CD4-positive, alpha-beta T cell treated with Interleukin-21 for 1 hour (primary cell): ENCODE data around the gene KREMEN1.

Experiments used
- DNase-seq: peaks from one replicate; pipeline ENCODE4 v3.0.0-alpha.2; 2020

The KREMEN1 gene

GRCh38 chr22:29049655-29050263 lies 23.1 kb upstream of the KREMEN1 start:
- DNase-seq: no peak

GRCh38 chr22:29050457-29050856 lies 22.4 kb upstream of the KREMEN1 start:
- no peak for DNase-seq

DNA sequence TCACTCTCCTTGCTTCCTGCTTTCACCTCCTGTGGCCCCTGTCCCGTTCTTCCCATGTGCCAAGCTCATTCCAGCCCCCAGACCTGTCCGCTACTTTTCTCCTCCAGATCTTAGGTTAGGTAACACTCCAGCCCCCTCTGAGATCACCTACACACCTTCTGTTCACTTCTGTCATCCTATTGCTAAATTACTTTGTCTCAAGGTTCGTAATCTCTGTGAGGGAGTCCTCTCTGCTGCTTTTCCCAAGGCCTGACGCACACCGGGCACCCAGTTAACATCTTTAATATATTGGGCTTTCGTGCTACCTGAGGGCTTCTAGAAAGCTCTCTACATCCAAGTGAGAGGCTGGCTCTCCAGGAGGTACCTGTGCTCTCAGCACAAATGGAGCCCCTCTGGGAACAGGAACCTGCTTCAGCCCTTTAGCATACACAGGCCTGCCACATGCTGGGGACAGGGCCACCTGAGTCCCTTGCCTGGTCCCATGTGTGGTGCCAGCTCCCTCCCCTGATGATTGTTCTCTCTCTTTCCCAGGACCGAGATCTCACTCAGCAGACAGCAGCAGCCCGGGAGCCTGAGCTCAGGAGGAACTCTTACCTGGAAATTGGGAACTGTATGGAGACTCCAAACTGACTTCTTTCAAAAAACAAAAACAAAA lies 19.7 kb upstream of the KREMEN1 start:
- no peak for DNase-seq

DNA sequence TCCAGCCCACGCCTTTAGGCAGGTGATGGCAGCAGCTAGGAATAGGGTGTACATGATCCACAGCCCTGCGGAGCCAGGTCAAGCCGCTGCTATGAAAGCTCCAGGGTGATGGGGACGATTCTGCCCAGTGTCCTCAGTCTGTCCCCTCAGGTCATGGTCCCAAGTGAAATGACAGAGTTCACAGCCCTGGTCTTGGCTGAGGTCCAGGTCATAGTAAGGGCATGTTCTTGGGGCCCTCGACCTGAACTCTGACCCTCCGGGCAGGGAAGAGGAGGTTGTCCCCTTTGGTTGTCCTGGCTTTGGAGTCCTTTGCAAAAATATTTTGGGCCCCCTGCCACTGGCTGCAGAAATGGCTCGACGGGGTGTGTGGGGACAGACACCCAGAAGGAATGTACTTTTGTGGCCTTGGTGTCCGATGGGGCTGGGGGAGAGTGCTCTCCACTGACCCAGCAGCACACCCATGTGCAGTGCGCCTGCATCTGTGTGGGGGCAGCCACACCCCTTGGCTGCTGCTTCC lies 18.5 kb upstream of the KREMEN1 start:
- no peak for DNase-seq

GRCh38 chr22:29055192-29055830 lies 17.5 kb upstream of the KREMEN1 start:
- no peak for DNase-seq

DNA sequence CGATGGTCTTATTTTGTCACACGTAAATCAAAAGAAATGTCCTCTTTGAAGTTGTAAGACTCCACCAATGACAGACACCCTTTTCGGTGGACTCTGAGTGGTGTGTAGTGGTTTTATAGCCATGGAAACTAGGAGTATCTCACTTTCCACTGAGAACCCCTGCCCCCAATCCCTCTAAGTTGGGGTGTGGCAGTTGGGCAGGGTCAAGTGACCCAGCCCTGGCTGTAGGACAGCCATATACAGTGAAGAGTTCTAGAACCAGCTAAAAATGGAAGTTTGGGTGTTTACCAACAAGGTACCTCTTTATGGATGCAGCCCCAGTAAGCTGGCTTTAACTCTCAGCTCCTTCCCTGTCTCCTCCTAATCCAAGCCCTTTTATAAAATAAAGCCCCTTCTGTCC lies 16.4 kb upstream of the KREMEN1 start:
- no peak for DNase-seq

- no peak for DNase-seq
Observed at GRCh38 chr22:29060251-29060869, 12.5 kb upstream of the KREMEN1 start.

- DNase-seq: no peak
Observed at GRCh38 chr22:29060931-29061330, 11.9 kb upstream of the KREMEN1 start.

DNA sequence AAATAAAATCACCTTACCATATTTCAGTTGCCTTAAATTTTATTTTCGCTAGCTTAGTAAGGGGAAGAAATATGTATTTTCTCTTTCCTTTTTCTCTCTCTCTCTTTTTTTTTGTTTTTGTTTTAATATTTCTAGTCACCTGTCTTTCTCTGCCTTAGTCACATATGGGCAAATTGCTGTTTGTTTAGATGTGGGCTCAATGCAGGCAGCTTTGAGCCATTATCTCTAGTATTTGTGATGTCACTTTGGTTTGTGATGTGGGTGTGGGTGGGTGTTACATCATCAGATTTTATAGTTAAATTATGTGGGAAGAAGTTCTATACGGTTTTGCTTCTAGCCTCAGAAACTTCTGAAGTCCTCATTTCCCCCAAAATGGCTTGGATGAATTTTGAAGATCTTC lies 11.1 kb upstream of the KREMEN1 start, which contains the start of gene C22orf31:
Gene C22orf31 (minus strand): TSS at position 59 of the 400 bp plus-strand sequence. CDS start 39 bp downstream, at position 20.
- no peak for DNase-seq

DNA sequence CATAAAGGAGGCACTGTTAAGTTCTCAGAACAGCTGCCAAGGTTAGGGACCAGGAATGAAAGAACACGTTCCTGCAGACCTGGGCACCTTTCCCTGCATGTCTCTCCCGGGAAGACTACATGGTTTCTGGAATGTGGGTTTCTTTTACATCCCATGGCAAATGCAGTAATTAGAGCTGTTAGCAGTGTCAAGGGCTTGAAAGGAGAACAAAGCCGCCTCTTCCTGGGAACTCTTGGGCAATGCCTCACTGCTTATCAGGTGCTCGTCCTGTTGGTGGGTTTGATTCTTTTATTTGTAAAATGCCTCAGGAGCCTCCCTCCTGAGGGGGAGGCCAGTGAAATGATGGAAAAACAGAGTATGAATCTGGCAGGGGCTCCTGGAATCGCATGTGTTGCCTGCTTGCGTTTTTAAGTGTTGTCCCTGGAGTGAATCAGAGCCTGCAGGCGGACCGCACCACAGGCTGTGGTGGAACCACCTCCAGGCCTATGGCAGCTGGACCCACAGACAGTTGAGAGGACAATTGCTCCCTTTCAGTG lies 10.5 kb upstream of the KREMEN1 start:
- no peak for DNase-seq

GRCh38 chr22:29065468-29066190 lies 7.2 kb upstream of the KREMEN1 start:
- DNase-seq: no peak

GRCh38 chr22:29069463-29069862 lies 3.4 kb upstream of the KREMEN1 start:
- no peak for DNase-seq

GRCh38 chr22:29070490-29070889 lies 2.3 kb upstream of the KREMEN1 start:
- no peak for DNase-seq

- DNase-seq: peak; percentile 23
Observed at GRCh38 chr22:29071261-29072045, 1.4 kb upstream of the KREMEN1 start.

DNA sequence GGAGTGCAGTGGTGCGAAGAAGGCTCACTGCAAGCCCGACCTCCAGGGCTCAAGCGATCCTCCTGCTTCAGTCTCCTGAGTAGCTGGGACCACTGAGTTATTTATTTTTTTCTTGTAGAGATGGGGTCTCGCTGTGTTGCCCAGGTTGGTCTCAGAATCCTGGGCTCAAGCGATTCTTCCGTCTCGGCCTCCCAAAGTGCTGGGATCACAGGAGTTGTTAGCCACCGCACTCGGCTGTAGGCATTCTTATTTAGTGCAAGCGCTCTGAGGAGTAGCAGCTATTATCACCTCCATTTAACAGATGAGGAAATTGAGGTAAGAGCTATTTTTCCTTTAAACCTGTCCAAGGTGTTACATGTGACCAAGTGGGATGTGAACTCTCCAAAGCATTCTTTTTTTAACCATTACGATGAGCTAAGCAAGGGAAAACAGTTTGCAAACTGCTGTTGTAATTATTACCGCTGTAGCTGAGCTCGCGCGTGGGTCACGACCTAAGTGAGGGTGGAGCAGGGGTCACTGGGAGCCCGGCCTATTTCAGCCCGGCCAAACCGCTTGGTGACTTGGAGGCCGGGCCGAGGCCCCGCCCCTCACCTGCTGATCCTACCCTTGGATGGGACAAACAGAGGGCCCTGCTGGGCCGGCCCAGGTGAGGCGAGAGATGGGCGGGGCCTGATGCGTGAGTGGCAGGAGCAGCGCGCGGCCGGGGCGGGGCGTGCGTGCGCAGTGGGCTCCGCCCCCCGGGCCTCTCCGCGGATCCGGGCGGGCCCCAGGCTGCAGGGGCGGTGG lies 449 bp upstream of the KREMEN1 start:
- DNase-seq: peak; percentile 83

DNA sequence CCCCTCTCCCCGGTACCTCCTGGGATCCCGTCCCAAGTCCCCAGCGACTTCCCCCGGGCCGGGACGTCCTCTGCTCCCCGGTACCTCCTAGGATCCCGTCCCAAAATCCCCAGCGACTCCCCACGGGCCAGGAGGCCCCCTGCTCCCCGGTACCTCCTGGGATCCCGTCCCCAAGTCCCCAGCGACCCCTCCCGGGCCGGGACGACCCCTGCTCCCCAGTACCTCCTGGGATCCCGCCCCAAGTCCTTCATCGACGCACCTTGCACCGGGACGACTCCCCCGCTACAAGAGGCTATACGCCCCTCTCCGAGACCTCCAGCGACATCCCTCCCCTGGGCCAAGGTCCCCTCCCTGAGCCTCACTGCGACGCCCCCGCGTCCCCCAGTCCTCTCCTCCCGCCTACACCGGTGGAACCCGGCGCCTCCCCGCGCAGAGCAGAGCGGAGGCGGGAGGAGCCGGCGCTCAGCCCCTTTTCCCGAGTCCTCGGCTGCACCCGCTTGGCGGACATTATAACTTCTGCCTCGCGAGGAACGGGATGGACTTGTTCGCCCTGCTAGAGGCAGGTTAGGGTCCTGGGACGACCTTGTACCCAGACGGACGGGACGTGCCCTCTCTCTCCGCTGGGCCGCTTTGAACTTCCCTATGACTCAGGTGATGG lies 912 bp downstream of the KREMEN1 start:
- DNase-seq: no peak

GRCh38 chr22:29074276-29074772 lies 1.5 kb downstream of the KREMEN1 start:
- DNase-seq: no peak

GRCh38 chr22:29078036-29078868 lies 5.4 kb downstream of the KREMEN1 start:
- no peak for DNase-seq

DNA sequence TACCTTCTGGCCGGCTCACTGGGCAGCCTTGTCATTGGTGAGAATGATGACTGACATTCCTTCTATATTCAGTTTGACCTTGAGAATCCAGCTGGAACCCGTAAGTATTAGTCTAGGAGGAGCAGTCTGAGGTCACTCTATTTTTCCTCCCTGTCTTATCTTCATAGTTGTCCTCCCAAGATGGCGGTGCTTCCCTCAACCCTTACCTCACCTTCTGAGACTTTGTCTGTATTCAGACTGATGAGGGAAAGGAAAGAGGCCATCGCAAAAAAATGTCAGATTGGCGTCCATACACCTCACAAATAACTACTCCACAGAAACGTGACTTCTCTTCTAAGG lies 6.0 kb downstream of the KREMEN1 start:
- DNase-seq: no peak
